Measurements from ENCODE around the gene CCNY.

Gene CCNY

GRCh38 chr10:35379226-35380137 lies 43.2 kb downstream of the CCNY start:
- DNase-seq (ENCODE audit: low read depth in 2 of 3, low spot score in 2 of 3) = no peak

- no peak for DNase-seq (ENCODE audit: low read depth in 2 of 3, low spot score in 2 of 3)
These were observed 45.8 kb downstream of the CCNY start for GRCh38 chr10:35382096-35382495.

- no peak for DNase-seq (ENCODE audit: low read depth in 2 of 3, low spot score in 2 of 3)
These were observed 48.1 kb downstream of the CCNY start for GRCh38 chr10:35384265-35384868.

- no peak for DNase-seq (ENCODE audit: low read depth in 2 of 3, low spot score in 2 of 3)
These were observed 50.4 kb downstream of the CCNY start for GRCh38 chr10:35386594-35387174.

GRCh38 chr10:35387768-35388167 lies 51.5 kb downstream of the CCNY start:
- DNase-seq (ENCODE audit: low read depth in 2 of 3, low spot score in 2 of 3) = no peak

- DNase-seq (ENCODE audit: low read depth in 2 of 3, low spot score in 2 of 3) = no peak
These were observed 51.9 kb downstream of the CCNY start for GRCh38 chr10:35388197-35388596.

- DNase-seq (ENCODE audit: low read depth in 2 of 3, low spot score in 2 of 3) = no peak
These were observed 52.4 kb downstream of the CCNY start for GRCh38 chr10:35388682-35389081.

GRCh38 chr10:35390161-35390840 lies 54.0 kb downstream of the CCNY start:
- no peak for DNase-seq (ENCODE audit: low read depth in 2 of 3, low spot score in 2 of 3)

GRCh38 chr10:35390843-35391152 lies 54.5 kb downstream of the CCNY start:
- DNase-seq (ENCODE audit: low read depth in 2 of 3, low spot score in 2 of 3) = no peak

GRCh38 chr10:35391153-35391953 lies 55.0 kb downstream of the CCNY start:
- no peak for DNase-seq (ENCODE audit: low read depth in 2 of 3, low spot score in 2 of 3)

GRCh38 chr10:35391954-35392262 lies 55.6 kb downstream of the CCNY start:
- DNase-seq (ENCODE audit: low read depth in 2 of 3, low spot score in 2 of 3) = no peak

- no peak for DNase-seq (ENCODE audit: low read depth in 2 of 3, low spot score in 2 of 3)
These were observed 56.3 kb downstream of the CCNY start for GRCh38 chr10:35392482-35393228.

- DNase-seq (ENCODE audit: low read depth in 2 of 3, low spot score in 2 of 3) = no peak
These were observed 58.1 kb downstream of the CCNY start for GRCh38 chr10:35394411-35394851.

- no peak for DNase-seq (ENCODE audit: low read depth in 2 of 3, low spot score in 2 of 3)
These were observed 58.6 kb downstream of the CCNY start for GRCh38 chr10:35394934-35395333.

- DNase-seq (ENCODE audit: low read depth in 2 of 3, low spot score in 2 of 3) = no peak
These were observed 60.5 kb downstream of the CCNY start for GRCh38 chr10:35396560-35397434.

GRCh38 chr10:35397953-35398352 lies 61.6 kb downstream of the CCNY start:
- DNase-seq (ENCODE audit: low read depth in 2 of 3, low spot score in 2 of 3) = no peak

- no peak for DNase-seq (ENCODE audit: low read depth in 2 of 3, low spot score in 2 of 3)
These were observed 62.0 kb downstream of the CCNY start for GRCh38 chr10:35398355-35398754.

- DNase-seq (ENCODE audit: low read depth in 2 of 3, low spot score in 2 of 3) = no peak
These were observed 62.6 kb downstream of the CCNY start for GRCh38 chr10:35398908-35399307.

- DNase-seq (ENCODE audit: low read depth in 2 of 3, low spot score in 2 of 3) = no peak
These were observed 63.2 kb downstream of the CCNY start for GRCh38 chr10:35399414-35400009.

Measured in activated CD8-positive, alpha-beta memory T cell treated with anti-CD3 and anti-CD28 coated beads for 48 hours (primary cell).